Endothelial cell of umbilical vein (primary cell): ENCODE data around the gene TMEM40. TPM values are rescaled to one million over a fixed set of nuclear protein-coding genes. Genes with fewer than 3 reads are reported as not detected.

Experiments used
- BruUV-seq: library from RNA; stranded (reverse); fragments of 400-500 nt; replicated peaks from 2 replicates; lab custom pipeline; 2021; lab: Mats Ljungman, UMichigan
- CTCF ChIA-PET: fragments of 300-600, 350-600 bp; sonication (Branson Sonifier 250); formaldehyde crosslinking; loops from one replicate; lab custom pipeline; 2021; ENCODE audit warnings: antibody characterized with exemption, inconsistent platforms; lab: Charles Lee
- POLR2A ChIA-PET: fragments of 300-600, 350-600 bp; sonication (Branson Sonifier 250); formaldehyde crosslinking; loops from one replicate; lab custom pipeline; 2021; ENCODE audit warnings: antibody characterized with exemption, inconsistent platforms; lab: Charles Lee
- DNase-seq: peaks from one replicate; pipeline ENCODE4 v3.0.0-alpha.2; 2011; ENCODE audit warnings: low read depth, low spot score
- FAIRE-seq: peaks from 2 replicates; lab custom pipeline; 2011; peaks lifted over from hg19 to GRCh38; lab: Jason Lieb, UNC
- H2AFZ ChIP-seq: 2 replicates; pipeline ENCODE4 v1.6.0; 2012; ENCODE audit warnings: low read depth, low read length, control low read depth, inconsistent platforms
- H3K27ac ChIP-seq: 2 replicates; pipeline ENCODE4 v1.5.1; 2011; ENCODE audit warnings: low read depth, mild to moderate bottlenecking, control low read depth, low read length, moderate library complexity; ENCODE audit not compliant: insufficient read depth
- H3K27me3 ChIP-seq, 2 experiments: 2 replicates each; pipeline versions ENCODE4 v1.6.0 to v1.6.1; 2011; ENCODE audit warnings: low read length in 2 of 2, mixed read lengths in 1 of 2; ENCODE audit not compliant: control insufficient read depth in 2 of 2, insufficient read depth in 2 of 2
- H3K36me3 ChIP-seq, 2 experiments: 2 replicates in 1 of 2; 3 replicates in 1 of 2; pipeline ENCODE4 v1.5.1; 2011; ENCODE audit warnings: low read length in 2 of 2, mild to moderate bottlenecking in 1 of 2, moderate library complexity in 1 of 2; ENCODE audit not compliant: control insufficient read depth in 2 of 2, insufficient read depth in 2 of 2; ENCODE audit errors: extremely low read depth in 1 of 2
- H3K4me1 ChIP-seq: 3 replicates; pipeline ENCODE4 v1.5.1; 2011; ENCODE audit warnings: mild to moderate bottlenecking, low read length; ENCODE audit not compliant: control insufficient read depth, insufficient read depth; ENCODE audit errors: extremely low read depth
- H3K4me2 ChIP-seq: 2 replicates; pipeline ENCODE4 v1.6.1; 2011; ENCODE audit warnings: low read length, control low read depth, mixed read lengths; ENCODE audit not compliant: insufficient read depth
- H3K4me3 ChIP-seq, 3 experiments: fragments of 200-600 bp in 1 of 3; sonication (generic), shearing (Covaris generic) in 1 of 3; replicated peaks in 1 of 3; 2 replicates each; pipeline ENCODE4 v1.5.1; 2011 to 2016; ENCODE audit warnings: control low read depth in 3 of 3, low read length in 3 of 3, mild to moderate bottlenecking in 2 of 3, inconsistent platforms in 1 of 3, low read depth in 1 of 3, moderate library complexity in 1 of 3; ENCODE audit not compliant: insufficient read depth in 1 of 3
- H3K79me2 ChIP-seq: 2 replicates; pipeline ENCODE4 v1.6.0; 2012; ENCODE audit warnings: low read length, inconsistent platforms; ENCODE audit not compliant: control insufficient read depth, insufficient read depth
- H3K9ac ChIP-seq: replicated peaks from 2 replicates; pipeline ENCODE3; 2011; ENCODE audit warnings: low read length, control low read depth; ENCODE audit not compliant: insufficient read depth; ENCODE audit errors: extremely low read depth
- H3K9me1 ChIP-seq: replicated peaks from 3 replicates; pipeline ENCODE4 v1.6.0; 2011; ENCODE audit warnings: mild to moderate bottlenecking, low read length; ENCODE audit not compliant: control insufficient read depth, insufficient read depth; ENCODE audit errors: extremely low read depth
- H3K9me3 ChIP-seq: replicated peaks from 2 replicates; pipeline ENCODE4 v1.5.1; 2012; ENCODE audit warnings: low read length, inconsistent platforms; ENCODE audit not compliant: control insufficient read depth, insufficient read depth
- H4K20me1 ChIP-seq: replicated peaks from 2 replicates; pipeline ENCODE3; 2011; ENCODE audit warnings: mild to moderate bottlenecking, low read length; ENCODE audit not compliant: control insufficient read depth, insufficient read depth; ENCODE audit errors: extremely low read depth
- FOS ChIP-seq: IDR thresholded peaks from 2 replicates; pipeline ENCODE4 v1.6.1; 2011; ENCODE audit warnings: mild to moderate bottlenecking, low read length, moderate library complexity, borderline replicate concordance; ENCODE audit not compliant: insufficient read depth
- GATA2 ChIP-seq: IDR thresholded peaks from 2 replicates; pipeline ENCODE4 v1.7.0; 2011; ENCODE audit warnings: low read depth, mild to moderate bottlenecking, moderate library complexity, mixed read lengths, low read length; ENCODE audit not compliant: insufficient read length, insufficient read depth
- POLR2A ChIP-seq: IDR thresholded peaks from 2 replicates; pipeline ENCODE4 v1.6.1; 2012; ENCODE audit warnings: low read depth, mild to moderate bottlenecking, control low read depth, low read length
- POLR2AphosphoS5 ChIP-seq: IDR thresholded peaks from 2 replicates; pipeline ENCODE4 v1.6.1; 2012; ENCODE audit warnings: low read depth, mild to moderate bottlenecking, control low read depth, low read length, moderate library complexity; ENCODE audit not compliant: insufficient read depth
- dilution Hi-C: fragments of 300-500 bp; cut with MboI; formaldehyde crosslinking; loops from one replicate; pipeline ENCODE4 v1.15.0; 2019; ENCODE audit warnings: low sequenced_read_pairs; ENCODE audit not compliant: extremely low pct_ligation_motif_present
- intact Hi-C: fragments of 100-400 bp; cut with micrococcal nuclease; formaldehyde crosslinking; loops from one replicate; pipeline ENCODE4 v1.10.0; 2022
- polyA plus RNA-seq, 4 experiments: library from polyadenylated mRNA; depleted of rRNA in 3 of 4; stranded (reverse) in 3 of 4; unstranded in 1 of 4; fragments of >200 nt; gene quantifications; 2 replicates each; pipeline versions ENCODE4 v1.2.1 to v1.2.3, GENCODE V29; 2011 to 2012; ENCODE audit warnings: missing spikeins in 1 of 4
- total RNA-seq: library from RNA; stranded (reverse); gene quantifications from 2 replicates; pipeline ENCODE4 v1.2.3, GENCODE V29; 2021

Gene TMEM40
- total and polyA plus RNA-seq, 2 donors (not counting 3 experiments of a cell fraction or from before 2014, with no cell fraction given): not detected

DNA sequence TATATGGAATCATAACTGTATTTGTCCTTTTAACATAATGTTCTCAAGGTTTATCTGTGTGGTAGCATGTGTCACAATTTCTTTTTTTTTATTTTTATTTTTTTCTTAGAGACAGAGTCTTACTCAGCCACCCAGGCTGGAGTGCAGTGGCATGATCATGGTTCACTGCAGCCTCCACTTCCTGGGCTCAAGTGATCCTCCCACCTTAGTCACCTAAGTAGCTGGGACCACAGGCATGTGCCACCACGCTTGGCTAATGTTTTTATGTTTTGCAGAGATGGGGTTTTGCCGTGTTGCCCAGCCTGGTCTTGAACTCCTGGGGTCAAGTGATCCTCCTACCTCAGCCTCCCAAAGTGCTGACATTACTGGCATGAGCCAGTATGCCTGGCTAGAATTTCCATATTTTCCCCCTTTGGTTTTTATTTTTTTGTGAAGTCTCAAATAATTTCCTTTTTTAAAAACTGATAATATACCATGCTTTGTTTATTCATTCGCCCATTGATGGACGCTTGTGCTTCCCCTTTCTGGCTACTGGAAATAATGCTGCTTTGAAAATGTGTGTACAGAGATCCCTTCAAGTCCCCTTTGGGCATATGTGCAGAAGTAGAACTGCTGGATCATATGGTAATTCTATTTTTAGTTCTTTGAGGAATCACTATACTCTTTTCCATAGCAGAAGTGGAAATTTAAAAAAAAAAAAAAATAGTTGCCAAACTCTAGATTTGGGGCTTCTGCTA is 28.4 kb downstream of the TMEM40 start:
- H2AFZ ChIP-seq: no peak overlapping the region
- no peaks in the 10 kb centered on the region for H3K79me2 ChIP-seq
- intact Hi-C loops (no loop called here), dilution Hi-C loops (no loop called here)
- DNase-seq (no peak), FAIRE-seq (no peak)
- no peak overlapping the region for H3K27ac ChIP-seq
- no TSS peak for BruUV-seq
- no peaks in the 10 kb centered on the region for H3K36me3 ChIP-seq
- no peaks in the 10 kb centered on the region for H3K4me1 ChIP-seq
- no peak overlapping the region for H3K4me2 ChIP-seq
- H3K9me3 ChIP-seq: no peaks in the 10 kb centered on the region
- no peak overlapping the region for H3K9ac ChIP-seq
- H3K27me3 ChIP-seq: peaks cover 0 to 1% of the 10 kb centered on the region in 2 experiments
- H4K20me1 ChIP-seq: no peaks in the 10 kb centered on the region
- no peaks in the 10 kb centered on the region for H3K9me1 ChIP-seq
- TF ChIP-seq GATA2: no peak
- TF ChIP-seq FOS: no peak
- no peak for TF ChIP-seq POLR2A
- CTCF ChIA-PET: interaction anchor here (2.7 kb wide), 1 partner anchor 11 kb away, joined by 10 read pairs; no protein-coding TSS in a partner anchor
- H3K4me3 ChIP-seq: no peak overlapping the region
- POLR2A ChIA-PET: no interaction called here

- dilution Hi-C loops (no loop called here), intact Hi-C loops (no loop called here)
- Histone ChIP-seq H3K9ac (no peak overlapping the region), H3K36me3 (no peaks in the 10 kb centered on the region), H3K4me3 (no peak overlapping the region), H3K9me3 (no peaks in the 10 kb centered on the region), H2AFZ (no peak overlapping the region), H3K4me2 (no peak overlapping the region), H3K27ac (no peak overlapping the region), H3K9me1 (no peaks in the 10 kb centered on the region), H3K27me3 (peaks cover 0 to 1% of the 10 kb centered on the region in 2 experiments), H4K20me1 (no peaks in the 10 kb centered on the region), H3K79me2 (no peaks in the 10 kb centered on the region), H3K4me1 (no peaks in the 10 kb centered on the region)
- BruUV-seq: no TSS peak
- ChIA-PET CTCF (interaction anchor here (0.6 to 2.7 kb wide), 2 partner anchors 9 to 15 kb away, joined by 3 to 10 read pairs; no protein-coding TSS in a partner anchor), POLR2A (no interaction called here)
- no peak for TF ChIP-seq POLR2AphosphoS5
- no peak for TF ChIP-seq POLR2A
- FAIRE-seq (no peak), DNase-seq (no peak)
These were observed 29.9 kb downstream of the TMEM40 start for GRCh38 chr3:12729051-12729651.
